Caki2 (cell line): ENCODE data around the gene LRP1B. TPM values are rescaled to one million over a fixed set of nuclear protein-coding genes. Genes with fewer than 3 reads are reported as not detected.
"Not testable (repeated sequence)": the region's sequence is repeated elsewhere in the genome, so short reads cannot be mapped to it uniquely, and the experiment has no call there.

ENCODE experiments used
- DNase-seq: peaks from one replicate; pipeline ENCODE4 v3.0.0-alpha.2; 2015; ENCODE audit warnings: low read depth
- in situ Hi-C: cut with HindIII; loops from 2 replicates; pipeline ENCODE4 v1.10.0; 2016; ENCODE audit warnings: low sequenced_read_pairs, low pct_unique_long_range_greater_than_20kb, mixed read lengths
- total RNA-seq: library from RNA; depleted of rRNA; stranded (reverse); fragments of >200 nt; shearing (Covaris generic); gene quantifications from 2 replicates; pipeline ENCODE4 v1.2.3, GENCODE V29; 2014; ENCODE audit warnings: low replicate concordance

The LRP1B gene
- total RNA-seq, 1 experiment from 2014 or later: 0.14 TPM

DNA sequence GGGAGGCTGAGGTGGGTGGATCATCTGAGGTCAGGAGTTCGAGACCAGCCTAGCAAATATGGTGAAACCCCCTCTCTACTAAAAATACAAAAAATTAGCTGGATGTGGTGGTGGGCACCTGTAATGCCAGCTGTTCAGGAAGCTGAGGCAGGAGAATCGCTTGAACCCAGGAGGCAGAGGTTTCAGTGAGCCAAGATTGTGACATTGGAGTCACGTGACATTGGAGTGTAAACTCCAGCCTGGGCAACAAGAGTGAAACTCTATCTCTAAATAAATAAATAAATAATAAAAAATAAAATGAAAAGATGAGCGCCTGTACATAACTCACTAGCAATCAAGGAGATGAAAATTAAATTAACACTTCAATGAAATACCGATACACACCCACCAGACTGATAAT lies 1853.5 kb downstream of the LRP1B start:
- DNase-seq: not testable (repeated sequence)

DNA sequence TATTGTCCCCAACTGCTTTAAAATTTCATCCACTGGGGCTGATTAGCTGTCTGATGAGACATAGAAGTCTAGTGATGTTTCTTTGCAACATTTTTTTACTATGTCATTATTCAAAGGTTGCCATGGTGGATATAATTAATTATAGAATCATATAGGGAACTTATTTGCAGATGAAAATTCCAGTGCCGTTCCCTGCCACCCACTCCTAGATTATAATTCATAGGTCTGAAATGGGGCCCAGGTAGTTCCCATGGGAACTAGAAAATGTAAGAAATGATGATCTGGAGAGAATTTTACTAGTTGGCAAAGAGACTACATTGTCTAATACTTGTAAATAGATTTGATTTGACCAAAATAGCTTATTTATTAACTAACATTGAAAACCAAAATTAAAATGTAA lies 1854.2 kb downstream of the LRP1B start:
- in situ Hi-C loops: no loop called here
- DNase-seq: no peak

More for the DNA sequence above, 1853.5 kb downstream of the LRP1B start:
- in situ Hi-C loops: not testable (repeated sequence)

DNA sequence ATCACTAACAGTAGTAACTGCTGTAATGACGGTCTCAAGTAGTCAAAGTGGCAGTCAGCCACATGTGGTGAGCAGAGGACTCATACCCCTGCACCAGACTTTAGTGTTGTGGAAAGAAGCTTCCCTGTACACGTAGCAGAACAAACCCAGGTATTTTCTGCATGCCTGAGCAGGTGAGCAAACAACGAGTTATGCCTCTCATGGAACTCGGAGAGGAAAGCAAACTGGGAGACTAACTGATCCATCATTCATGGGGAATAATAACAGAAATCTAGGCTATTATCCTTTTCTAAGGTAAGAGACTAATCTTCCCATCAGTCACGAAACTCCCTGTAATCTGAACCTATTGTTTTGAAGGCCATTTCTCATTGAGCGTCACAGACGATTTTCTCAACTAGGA lies 1855.4 kb downstream of the LRP1B start:
- in situ Hi-C loops: no loop called here
- DNase-seq: no peak

DNA sequence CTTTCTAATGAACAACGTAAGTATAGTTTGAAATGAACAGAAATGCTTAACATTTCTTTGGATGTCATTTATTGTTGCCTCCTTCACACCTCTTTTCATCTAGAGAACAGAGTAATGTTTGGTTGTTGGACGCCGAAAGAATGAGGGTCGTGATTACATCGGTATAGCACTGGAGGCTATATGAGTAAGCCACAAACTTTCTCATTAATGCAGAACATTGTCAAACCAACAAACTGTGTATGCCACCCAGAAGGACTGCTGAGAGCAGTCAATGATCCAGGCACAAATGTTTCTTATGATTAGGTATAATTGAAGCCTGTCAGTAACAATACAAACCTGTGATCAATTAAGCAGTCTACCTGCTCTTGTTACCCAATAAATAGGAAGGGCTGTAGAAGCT lies 1855.9 kb downstream of the LRP1B start:
- no peak for DNase-seq
- in situ Hi-C loops: no loop called here

DNA sequence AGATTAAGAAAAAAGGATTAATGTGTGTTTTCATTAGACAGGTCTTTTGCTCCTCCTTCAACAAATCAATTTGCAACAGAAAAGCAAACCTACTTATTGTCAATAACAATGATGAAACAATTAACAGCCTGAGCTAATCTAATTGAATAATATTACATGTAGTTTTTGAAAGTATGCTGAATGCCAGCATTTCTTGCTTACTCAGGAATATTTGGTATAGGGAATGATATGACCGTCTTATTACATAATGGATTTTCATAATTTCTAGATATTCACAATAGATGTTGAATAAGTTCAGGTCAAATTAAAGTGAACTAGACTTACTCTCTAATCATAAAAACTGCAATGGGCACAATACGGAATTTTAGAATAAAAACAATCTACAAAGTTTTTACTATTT lies 1856.9 kb downstream of the LRP1B start:
- DNase-seq: no peak
- in situ Hi-C loops: no loop called here

DNA sequence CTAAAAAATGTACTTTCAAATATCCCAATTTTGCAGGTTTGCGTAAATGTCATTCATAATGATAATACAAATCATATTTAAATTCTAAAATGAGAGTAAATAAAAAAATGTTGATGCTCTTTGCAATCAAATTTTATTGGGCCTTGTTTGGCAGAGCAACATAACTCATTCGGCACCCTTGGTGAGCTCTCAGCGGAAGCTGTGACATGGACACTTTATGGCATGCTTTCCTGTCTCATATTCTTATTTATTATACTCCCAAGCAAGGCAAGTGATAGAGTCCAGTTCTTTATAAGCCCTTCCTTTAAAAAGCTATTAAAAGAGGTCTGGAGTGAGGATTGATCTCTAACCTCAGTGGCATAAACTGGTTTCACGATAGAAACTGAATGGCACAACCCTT lies 1857.4 kb downstream of the LRP1B start:
- in situ Hi-C loops: no loop called here
- no peak for DNase-seq

DNA sequence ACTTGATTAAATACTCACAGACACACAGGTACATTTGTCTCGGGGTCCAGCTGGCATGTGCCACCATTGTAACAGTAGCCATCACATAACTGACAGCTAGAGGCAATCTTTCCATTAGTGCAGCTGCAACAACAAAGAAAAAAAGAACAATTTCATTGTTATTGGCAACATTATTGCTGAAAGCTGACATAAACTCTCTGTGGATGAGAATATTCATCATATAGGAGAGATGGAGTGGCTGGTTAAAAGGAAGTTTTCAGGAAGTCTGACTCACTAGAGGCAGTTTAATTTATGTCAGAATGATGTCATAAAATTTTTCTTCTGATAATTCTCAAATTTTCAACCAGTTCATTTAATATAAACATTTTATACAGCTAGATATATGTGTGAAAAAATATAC lies 1860.6 kb downstream of the LRP1B start:
- DNase-seq: no peak
- in situ Hi-C loops: no loop called here

DNA sequence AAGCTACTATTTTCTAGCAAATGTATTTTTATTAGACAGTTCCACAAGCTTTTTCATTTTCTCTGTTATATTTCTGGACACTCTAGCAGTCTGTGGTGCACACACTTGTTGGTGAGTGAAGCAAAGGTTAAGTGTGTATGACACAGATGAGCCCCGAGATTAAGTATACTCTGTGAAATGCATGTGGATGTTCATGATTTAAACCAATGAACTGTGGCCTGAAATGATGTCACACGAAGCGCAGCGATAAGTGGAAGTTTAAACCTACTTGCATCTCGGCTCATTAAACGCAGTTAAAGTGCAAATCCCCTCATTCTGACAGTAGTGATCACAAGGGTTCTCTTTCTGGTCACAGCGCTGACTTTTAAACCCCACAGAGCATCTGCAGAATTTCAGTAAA lies 1861.8 kb downstream of the LRP1B start:
- DNase-seq: no peak
- in situ Hi-C loops: no loop called here

DNA sequence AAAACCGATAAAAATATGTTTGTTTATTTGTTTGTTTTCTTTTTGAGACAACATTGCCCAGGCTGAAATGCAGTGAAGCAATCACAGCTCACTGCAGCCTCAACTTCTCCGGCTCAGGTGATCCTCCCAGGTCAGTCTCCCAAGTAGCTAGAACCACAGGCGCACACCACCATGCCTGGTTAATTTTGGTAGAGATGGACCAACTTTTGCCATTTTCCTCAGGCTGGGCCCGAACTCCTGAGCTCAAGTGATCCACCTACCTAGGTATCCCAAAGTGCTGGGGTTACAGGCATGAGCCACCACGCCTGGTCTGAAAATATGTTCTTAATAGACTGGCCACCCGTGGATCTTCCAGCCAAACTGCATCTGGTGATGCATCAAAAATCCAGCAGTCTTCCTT lies 1867.9 kb downstream of the LRP1B start:
- DNase-seq: no peak
- in situ Hi-C loops: no loop called here

DNA sequence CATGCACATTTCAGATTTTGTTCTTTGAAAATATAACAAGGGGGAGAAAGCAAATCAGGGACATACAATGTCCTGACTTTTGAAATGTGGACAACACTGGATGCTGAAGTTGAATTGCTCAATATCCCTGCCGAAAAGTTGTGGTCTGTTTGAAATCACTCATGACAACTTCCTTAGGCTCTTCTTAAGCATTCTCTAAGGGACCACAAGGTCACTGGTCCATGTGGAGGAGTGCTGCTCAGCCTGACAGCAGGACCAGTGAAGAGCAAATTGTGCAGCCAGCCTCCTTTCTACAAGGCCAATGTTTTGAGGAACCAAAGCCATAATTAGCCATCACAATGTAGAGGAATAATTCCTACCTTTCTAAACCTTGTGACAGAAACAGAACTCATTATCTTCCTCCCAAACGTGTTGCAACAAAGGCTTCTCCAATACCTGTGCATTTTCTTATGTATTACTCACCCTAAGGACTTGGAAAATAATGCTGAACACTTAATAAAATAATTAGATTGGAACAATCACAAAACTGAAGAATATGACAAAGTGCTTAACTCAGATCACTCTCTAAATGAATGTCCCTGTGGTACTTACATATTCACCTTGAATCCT lies 1873.0 kb downstream of the LRP1B start:
- DNase-seq: no peak
- in situ Hi-C loops: no loop called here

DNA sequence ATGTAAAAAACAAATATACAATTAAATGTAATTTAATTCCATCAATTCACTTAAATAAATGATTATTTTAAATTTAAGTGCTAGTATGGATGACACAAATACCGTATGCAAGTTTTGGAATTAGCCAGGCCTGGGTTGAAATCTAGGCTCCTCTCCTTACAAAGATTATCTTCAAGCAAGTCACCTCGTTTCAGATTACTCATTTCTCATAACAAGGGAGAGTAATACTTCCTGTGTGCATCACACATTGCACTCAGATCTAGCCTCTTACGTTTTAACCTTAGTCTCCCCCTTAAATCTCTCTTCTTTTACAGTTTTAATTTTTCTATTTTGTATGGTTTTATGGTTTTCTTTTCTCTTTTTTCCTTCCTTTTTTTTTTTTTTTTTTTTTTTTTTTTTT lies 1874.7 kb downstream of the LRP1B start:
- in situ Hi-C loops: no loop called here
- no peak for DNase-seq

DNA sequence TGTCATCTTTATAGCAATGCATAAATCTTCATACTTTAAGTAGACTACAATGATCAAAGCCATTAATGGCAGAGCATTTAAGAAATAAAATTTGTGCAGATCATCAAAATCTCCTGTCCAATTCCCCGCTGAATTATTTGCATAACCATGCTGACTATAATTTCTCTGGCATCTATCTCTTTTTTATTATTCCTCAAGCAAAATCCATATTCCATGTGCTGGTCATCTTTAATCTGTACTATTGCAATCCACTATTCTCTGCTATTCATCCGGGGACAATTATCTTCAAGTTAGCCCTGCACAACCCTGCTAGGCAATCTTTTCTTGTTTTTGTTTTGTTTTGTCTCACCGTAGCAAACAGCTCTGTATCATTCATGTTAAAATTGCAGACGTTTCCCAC lies 1881.0 kb downstream of the LRP1B start:
- no peak for DNase-seq
- in situ Hi-C loops: no loop called here

DNA sequence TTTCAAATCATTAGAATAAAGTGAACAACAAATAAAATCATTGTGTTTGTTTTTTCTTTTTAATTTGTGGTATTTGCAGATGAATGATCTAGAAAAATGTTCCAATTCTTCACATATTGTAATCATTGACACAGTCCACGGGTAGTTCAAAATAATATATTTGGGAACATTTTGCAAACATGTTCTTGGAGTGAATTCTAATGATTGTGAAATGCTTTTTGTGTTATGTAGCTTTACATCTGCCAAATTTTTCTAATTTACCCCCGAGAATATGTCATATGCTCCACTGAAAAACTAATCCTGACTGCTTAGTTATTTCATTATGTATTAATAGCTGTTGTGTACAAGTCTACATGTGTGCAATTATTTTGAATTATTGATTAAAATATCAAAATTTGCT lies 1882.2 kb downstream of the LRP1B start:
- in situ Hi-C loops: no loop called here
- no peak for DNase-seq

DNA sequence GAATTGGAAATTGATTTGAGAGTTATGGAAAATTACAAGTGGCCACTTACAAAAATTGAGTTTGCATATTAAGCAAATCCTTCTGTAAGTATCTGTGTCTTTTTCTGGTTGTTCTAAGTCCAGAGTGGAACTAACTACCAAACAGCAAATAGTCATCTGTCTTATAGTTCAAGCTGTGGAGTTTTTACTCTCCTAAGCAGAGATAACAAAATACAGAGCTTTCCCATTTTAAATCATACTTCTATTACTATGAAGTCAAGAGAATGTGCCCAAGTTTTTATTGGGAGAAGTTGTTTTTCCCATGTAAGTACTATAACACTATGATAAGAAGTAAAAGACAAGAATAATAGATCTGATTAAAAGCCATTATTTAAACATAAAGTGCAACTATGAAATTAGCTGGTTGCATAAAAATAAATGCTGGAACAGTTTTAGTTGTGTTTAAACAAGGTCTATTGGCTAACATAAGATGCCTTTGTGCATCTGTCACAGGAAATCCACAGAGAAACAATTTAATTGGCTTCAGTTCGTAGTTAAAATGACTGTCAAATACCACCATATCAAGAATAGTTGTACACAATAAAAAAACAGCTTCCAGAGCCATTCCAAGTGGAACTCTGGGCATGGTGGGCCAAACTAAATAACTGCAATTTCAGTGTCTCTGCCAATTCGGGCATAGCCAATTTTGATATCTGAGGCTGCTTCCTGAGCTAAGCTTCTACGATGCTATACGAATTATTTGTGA lies 1883.2 kb downstream of the LRP1B start:
- DNase-seq: no peak
- in situ Hi-C loops: no loop called here

DNA sequence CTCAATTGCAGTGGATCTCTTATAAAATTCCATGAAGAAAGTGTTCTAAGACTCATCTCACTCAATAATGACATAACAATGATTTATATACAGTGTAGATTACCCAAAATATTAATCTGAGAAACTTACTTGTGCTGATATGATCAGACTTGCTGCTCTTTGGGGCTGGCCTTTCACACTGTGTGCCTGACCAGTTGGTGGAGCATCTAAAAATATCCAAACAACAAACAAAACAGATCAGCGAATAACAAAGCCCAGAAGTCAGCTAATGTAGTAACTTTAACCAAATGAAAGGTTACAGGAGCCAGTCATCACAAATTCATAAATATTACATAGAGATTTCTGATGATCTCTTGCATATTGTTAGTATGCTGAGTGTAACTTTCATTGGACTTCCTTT lies 1883.9 kb downstream of the LRP1B start:
- in situ Hi-C loops: no loop called here
- no peak for DNase-seq

DNA sequence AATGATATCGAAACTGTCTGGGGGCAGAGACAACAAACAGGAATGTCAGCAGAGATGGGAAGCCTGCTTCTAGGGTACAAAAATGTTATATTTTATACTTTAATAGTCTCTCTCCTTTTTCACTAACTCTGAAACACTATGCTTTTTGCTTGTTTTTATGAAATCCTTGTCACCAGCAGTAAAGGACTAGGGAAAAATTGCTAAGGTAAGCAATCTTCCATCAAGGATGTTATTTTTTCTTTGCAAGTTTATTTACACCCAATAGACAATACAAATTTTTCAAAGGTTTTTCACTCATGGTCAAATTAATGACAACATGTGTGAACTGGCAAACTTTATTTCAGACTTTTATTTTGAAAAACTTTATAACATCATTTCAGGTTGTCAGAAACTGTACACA lies 1884.8 kb downstream of the LRP1B start:
- DNase-seq: no peak
- in situ Hi-C loops: no loop called here

DNA sequence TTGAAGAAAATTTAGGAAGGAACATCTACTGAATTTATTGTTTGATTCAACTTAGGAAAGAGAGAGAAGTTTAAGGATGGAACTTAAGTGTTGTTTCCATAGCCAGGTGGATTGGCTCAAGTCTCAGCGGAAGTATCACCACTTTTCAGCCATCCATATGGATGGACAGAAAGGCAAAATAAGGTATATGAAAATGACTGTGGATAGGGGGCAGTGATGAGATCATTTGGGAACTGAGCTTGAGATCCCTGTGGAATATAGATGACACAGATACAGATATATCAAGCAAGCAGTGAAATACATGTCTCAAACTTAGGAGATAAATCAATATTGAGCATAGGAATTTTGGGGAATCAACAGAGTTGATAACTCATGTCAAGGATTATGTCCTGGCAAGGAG lies 1887.9 kb downstream of the LRP1B start:
- DNase-seq: no peak
- in situ Hi-C loops: no loop called here

DNA sequence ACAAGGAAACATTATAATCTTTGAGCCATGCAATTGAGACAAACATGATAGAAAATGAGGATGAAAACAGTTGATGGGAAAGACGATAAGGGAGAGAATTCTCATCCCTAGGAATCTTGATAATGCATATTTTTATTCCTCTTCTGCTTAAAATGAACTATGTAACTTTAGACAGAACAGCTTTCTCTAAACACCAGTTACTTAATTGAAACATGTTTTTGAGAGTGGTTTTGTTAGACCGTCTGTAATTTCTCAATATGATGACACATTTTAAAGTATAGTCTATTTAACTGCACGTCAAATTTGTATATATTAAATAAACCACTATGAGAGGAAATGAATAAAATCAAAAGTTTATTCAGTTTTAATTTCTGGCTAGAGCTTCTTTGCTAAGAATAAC lies 1896.7 kb downstream of the LRP1B start:
- no peak for DNase-seq
- in situ Hi-C loops: no loop called here

DNA sequence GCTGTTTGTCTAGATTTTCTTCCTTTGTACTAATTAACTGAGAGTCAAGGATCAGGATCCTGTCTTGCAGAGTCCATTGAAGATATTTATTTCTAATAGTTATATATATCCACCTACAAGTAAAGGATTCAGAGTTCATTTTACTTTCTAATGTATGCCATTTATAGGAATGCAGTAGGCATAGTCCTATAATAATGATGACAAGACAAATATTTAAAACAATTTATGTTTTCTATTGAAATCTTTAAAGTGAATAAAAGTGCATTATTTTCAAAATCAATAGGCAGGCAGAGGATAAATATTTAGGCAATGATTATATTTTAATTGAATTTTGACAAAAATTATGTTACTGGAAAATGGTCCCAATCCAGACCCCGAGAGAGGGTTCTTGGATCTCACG lies 1919.9 kb downstream of the LRP1B start:
- no peak for DNase-seq
- in situ Hi-C loops: no loop called here

DNA sequence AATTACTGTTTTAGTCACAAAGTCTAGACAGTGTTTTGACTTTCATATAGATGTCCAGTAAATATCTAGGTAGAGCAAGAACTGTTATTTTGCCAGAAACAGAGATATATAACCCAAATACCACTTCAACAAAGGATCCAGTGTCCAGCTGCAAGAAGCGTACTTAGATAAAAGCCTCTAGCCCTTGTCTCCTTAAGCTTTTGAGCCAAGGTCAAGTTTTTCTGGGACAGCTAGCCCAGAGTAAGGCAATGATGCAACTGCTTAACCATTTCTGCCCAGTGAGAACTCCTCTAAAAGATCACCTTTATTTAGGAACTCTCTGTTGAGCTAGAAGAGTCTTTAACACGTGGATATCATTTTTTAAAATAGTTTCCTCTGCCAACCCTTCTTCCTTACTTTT lies 1925.7 kb downstream of the LRP1B start:
- in situ Hi-C loops: no loop called here
- DNase-seq: no peak
